ENCODE results near the gene STK32C. TPM values are rescaled to one million over a fixed set of nuclear protein-coding genes. Genes with fewer than 3 reads are reported as not detected.
A peak's percentile ranks its signal among the peaks of the same experiment; 100 is the strongest.

STK32C gene
- polyA plus RNA-seq, 2 of the 4 experiments (the other 2 are of a cell fraction): 29.9 to 43.6 TPM

DNA sequence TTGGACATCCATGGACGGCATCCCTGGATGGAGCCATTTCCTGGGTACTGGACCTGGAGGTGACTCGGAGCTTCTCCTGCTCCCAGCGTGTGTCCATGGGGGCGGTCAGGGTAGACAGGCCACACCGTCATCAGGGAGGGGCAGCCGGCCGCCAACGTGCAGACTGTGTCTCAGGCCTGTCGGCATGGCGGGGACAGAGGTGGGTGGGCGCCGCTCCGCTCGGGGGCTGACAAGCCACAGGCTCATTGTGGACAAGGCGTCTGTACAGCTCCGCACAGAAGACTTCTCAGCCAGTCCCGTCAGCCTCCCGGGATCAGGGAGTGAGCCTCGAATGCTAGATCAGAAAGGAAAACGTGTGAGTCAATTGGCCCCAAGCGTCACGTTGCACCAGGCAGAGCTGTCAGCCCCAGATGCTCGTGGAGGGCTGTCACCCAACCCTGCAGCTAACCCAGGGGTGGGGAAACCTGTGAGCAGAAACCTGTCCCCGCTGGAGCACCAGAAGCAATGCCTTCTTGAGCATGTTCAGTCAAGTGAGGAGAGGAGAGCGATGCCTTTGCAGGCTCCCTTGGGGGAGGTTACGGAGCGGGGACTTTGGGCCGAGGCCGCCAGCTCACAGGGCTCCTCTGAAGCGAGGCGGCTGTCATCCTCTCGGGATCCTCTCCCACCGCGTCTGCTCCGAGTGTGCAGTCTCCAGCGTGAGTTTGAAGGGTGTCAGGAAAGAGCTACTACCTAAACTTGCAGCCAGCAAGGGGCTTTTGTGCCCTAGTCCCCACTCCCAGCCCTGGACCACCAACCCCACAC is 137.0 kb downstream of the STK32C start:
- ATAC-seq (peak in 1 of 2 experiments; percentile 5; a peak in 2 of 6 replicates), DNase-seq (ENCODE audit: low read depth in 1 of 2, low spot score in 1 of 2) (no peak), FAIRE-seq (no peak)
- no peak overlapping the region for H3K4me3 ChIP-seq
- H3K9me3 ChIP-seq: no peaks in the 10 kb centered on the region
- 84% methylated on average over 32 of the region's 36 CpGs for WGBS (ENCODE audit: missing lambda C conversion rate)
- H3K4me1 ChIP-seq: peaks cover 6% of the 10 kb centered on the region
- no peak overlapping the region for H3K27ac ChIP-seq
- no peak overlapping the region for H3K4me2 ChIP-seq
- ChIA-PET CTCF (interaction anchor here (0.5 to 1.2 kb wide), 3 partner anchors 27 to 148 kb away, joined by 3 read pairs; no protein-coding TSS in a partner anchor), POLR2A (no interaction called here)
- TF ChIP-seq HDAC2 (IDR thresholded peaks at IDR 0.05) (no peak), ZSCAN20 (CRISPR knock-in tag; IDR thresholded peaks at IDR 0.05) (no peak), CBX8 (IDR thresholded peaks at IDR 0.05) (no peak), EHF (CRISPR knock-in tag; IDR thresholded peaks at IDR 0.05) (no peak), FOSL2 (IDR thresholded peaks at IDR 0.05) (no peak), FOSL2 (CRISPR knock-in tag; IDR thresholded peaks at IDR 0.05) (no peak), RCOR1 (IDR thresholded peaks at IDR 0.05; ENCODE audit: low read depth, low read length) (no peak), EHMT2 (IDR thresholded peaks at IDR 0.05; ENCODE audit: low read depth) (no peak), BHLHE40 (IDR thresholded peaks at IDR 0.05; ENCODE audit: low read depth, low read length) (no peak), KDM1A (IDR thresholded peaks at IDR 0.05; ENCODE audit: low read depth) (no peak), NPAS2 (CRISPR knock-in tag; IDR thresholded peaks at IDR 0.05; ENCODE audit: borderline replicate concordance) (no peak), EP300 (IDR thresholded peaks at IDR 0.05) (no peak), JUN (IDR thresholded peaks at IDR 0.05) (no peak), RNF2 (IDR thresholded peaks at IDR 0.05; ENCODE audit: borderline replicate concordance, low read depth) (no peak), ZNF302 (CRISPR knock-in tag; IDR thresholded peaks at IDR 0.05) (no peak), NFE2L2 (conservative IDR thresholded peaks at IDR 0.05; ENCODE audit: low read length) (no peak)
- TF ChIP-seq, protein P1, sequence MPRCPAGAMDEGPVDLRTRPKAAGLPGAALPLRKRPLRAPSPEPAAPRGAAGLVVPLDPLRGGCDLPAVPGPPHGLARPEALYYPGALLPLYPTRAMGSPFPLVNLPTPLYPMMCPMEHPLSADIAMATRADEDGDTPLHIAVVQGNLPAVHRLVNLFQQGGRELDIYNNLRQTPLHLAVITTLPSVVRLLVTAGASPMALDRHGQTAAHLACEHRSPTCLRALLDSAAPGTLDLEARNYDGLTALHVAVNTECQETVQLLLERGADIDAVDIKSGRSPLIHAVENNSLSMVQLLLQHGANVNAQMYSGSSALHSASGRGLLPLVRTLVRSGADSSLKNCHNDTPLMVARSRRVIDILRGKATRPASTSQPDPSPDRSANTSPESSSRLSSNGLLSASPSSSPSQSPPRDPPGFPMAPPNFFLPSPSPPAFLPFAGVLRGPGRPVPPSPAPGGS (IDR thresholded peaks at IDR 0.05): no peak
- TF ChIP-seq, protein P2, sequence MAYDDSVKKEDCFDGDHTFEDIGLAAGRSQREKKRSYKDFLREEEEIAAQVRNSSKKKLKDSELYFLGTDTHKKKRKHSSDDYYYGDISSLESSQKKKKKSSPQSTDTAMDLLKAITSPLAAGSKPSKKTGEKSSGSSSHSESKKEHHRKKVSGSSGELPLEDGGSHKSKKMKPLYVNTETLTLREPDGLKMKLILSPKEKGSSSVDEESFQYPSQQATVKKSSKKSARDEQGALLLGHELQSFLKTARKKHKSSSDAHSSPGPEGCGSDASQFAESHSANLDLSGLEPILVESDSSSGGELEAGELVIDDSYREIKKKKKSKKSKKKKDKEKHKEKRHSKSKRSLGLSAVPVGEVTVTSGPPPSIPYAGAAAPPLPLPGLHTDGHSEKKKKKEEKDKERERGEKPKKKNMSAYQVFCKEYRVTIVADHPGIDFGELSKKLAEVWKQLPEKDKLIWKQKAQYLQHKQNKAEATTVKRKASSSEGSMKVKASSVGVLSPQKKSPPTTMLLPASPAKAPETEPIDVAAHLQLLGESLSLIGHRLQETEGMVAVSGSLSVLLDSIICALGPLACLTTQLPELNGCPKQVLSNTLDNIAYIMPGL (CRISPR knock-in tag; IDR thresholded peaks at IDR 0.05; ENCODE audit: borderline replicate concordance): no peak

DNA sequence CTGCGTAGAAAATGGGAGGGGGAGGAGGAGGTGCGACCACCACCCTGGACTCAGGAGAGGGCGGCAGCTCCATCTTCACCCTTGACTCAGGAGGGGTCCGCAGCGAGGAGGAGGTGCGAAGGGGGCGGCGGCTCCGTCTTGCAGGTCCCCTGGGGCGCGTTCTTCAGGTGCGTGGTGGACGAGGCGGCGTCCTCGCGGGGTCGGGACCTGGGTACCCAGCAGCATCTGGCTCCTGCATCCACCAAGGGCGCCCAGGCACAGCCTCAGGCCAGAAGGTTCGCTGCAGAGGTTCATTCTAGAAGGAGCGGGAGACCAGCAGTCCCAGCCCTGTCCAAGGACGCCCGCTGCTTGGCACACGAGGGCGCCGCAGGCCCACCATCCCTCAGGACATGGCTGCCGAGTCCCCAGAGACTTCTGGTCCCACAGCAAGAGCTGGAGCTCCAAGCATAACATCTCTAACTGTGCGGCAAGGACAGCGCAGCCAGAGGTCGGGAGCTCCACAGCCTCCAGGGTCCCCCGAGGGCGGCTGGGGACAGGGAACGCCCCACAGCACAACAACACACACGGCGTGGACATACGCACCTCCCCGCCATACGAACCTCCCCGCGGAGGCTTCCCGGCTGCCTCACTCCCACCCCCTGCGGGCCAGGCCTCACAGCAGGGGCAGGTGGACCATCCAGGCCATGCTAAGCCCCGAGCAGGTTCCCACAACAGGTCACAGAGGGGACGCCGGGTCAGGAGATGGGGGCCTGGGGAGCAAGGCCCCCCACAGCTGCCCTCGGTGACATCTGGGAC is 137.8 kb downstream of the STK32C start:
- WGBS (ENCODE audit: missing lambda C conversion rate): 91% methylated on average over 26 of the region's 46 CpGs

More for the DNA sequence above, 137.8 kb downstream of the STK32C start:
- no peaks in the 10 kb centered on the region for H3K9me3 ChIP-seq
- no peak overlapping the region for H3K4me3 ChIP-seq
- FAIRE-seq (no peak), DNase-seq (ENCODE audit: low read depth in 1 of 2, low spot score in 1 of 2) (no peak), ATAC-seq (peak in 1 of 2 experiments; percentile 21; a peak in 2 of 6 replicates)
- ChIA-PET POLR2A (no interaction called here), CTCF (interaction anchor here (0.9 to 1.2 kb wide), 4 partner anchors 28 to 284 kb away, joined by 3 read pairs; no protein-coding TSS in a partner anchor)
- H3K4me1 ChIP-seq: peaks cover under 1% of the 10 kb centered on the region; the same call in 1 of the 3 replicates
- H3K27ac ChIP-seq: no peak overlapping the region
- TF ChIP-seq FOSL2 (IDR thresholded peaks at IDR 0.05): no peak
- TF ChIP-seq FOSL2 (CRISPR knock-in tag; IDR thresholded peaks at IDR 0.05): no peak
- no peak for TF ChIP-seq HDAC2 (IDR thresholded peaks at IDR 0.05)
- TF ChIP-seq CBX2 (IDR thresholded peaks at IDR 0.05; ENCODE audit: borderline replicate concordance, low read depth): no peak
- no peak for TF ChIP-seq MYC (IDR thresholded peaks at IDR 0.05; ENCODE audit: borderline replicate concordance, low read length)
- TF ChIP-seq KDM1A (IDR thresholded peaks at IDR 0.05; ENCODE audit: low read depth): no peak
- no peak for TF ChIP-seq PHF8 (IDR thresholded peaks at IDR 0.05; ENCODE audit: borderline replicate concordance, low read depth)
- TF ChIP-seq SMC3 (IDR thresholded peaks at IDR 0.05): no peak
- no peak for TF ChIP-seq NPAS2 (CRISPR knock-in tag; IDR thresholded peaks at IDR 0.05; ENCODE audit: borderline replicate concordance)
- TF ChIP-seq, protein P3, sequence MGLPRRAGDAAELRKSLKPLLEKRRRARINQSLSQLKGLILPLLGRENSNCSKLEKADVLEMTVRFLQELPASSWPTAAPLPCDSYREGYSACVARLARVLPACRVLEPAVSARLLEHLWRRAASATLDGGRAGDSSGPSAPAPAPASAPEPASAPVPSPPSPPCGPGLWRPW (IDR thresholded peaks at IDR 0.05): no peak
- H3K4me2 ChIP-seq: no peak overlapping the region

Measured in A549 (cell line).